HG02623 (cell line): ENCODE results near the gene TRIM63.
"Not testable (repeated sequence)": the region's sequence is repeated elsewhere in the genome, so short reads cannot be mapped to it uniquely, and the experiment has no call there.

Experiments used
- ATAC-seq: cut with Tn5 transposase; IDR thresholded peaks from one replicate; pipeline ENCODE4 v1.9.1; 2021; ENCODE audit warnings: moderate library complexity; ENCODE audit not compliant: unreplicated experiment

Gene TRIM63

DNA sequence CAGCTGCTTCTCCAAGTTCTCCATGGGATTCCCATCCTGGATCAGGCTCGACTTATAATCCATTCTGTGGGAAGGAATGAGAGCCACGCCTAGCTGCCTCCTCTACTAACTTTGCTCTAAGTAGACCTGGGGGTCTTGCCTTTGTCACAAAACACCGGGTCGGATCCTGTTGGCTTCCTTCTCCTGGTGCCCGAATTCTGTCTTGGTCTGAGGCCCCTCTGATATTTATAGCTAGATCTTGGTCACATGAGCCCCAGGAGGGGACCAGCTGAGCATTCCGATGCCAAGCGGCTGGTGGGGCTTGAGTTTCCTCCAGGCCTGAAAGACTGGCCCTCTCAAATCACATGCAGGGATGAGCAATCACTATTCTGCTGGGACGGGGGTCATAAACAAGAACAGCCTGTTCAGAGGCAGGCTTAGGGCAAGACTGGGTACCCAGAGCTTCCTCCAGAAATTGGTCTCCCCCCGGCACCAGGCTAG, at the start of gene TRIM63:
Gene TRIM63 (minus strand): TSS at position 199 of the 480 bp plus-strand sequence. CDS start 136 bp downstream, at position 63.
- ATAC-seq = no peak

DNA sequence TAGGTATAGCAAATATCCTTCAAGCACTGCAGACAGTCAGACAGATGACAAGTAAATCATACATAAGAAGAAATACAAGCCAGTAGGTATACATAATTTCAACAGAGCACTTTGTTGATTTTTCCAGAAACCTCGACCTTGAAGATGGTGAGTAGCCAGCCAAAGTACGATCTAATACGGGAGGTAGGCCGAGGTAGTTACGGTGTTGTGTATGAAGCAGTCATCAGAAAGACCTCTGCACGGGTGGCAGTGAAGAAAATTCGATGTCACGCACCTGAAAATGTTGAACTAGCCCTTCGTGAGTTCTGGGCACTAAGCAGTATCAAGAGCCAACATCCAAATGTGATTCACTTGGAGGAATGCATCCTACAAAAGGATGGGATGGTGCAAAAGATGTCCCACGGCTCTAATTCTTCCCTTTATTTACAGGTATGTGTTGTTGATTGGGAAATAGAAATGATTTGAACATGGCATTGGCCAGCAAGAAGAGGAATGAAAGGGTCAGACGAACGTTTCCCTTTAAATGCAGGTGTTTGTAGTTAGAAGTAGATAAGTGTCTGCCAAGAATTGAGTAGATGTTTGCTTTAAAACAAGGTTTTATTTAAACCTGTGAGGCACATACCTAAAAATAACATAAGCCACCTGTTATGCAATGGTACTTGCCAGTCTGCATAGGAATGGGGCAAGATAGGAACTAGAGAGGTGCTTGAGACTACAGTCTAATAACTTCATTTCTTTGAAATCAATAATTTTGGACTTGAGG, 46.9 kb upstream of the TRIM63 start:
- ATAC-seq = no peak

DNA sequence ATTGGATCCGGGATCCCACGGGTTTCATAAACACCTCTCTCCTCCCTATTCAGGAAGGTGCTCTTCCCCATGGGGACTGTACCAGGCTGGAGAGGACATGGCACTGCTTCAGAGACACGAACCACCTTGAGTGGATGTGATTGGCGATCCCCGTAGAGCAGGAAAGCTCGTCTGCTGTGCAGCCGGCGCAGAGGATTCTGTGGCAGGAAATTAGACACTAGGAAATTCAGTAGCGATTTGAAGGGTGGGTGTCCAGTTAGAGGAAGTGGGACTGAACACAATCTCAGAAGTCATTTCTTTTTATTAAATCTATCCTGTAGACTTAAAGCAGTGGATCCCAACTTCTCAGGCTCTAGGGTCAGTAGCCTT, 45.0 kb upstream of the TRIM63 start:
- peak; percentile 2 for ATAC-seq

DNA sequence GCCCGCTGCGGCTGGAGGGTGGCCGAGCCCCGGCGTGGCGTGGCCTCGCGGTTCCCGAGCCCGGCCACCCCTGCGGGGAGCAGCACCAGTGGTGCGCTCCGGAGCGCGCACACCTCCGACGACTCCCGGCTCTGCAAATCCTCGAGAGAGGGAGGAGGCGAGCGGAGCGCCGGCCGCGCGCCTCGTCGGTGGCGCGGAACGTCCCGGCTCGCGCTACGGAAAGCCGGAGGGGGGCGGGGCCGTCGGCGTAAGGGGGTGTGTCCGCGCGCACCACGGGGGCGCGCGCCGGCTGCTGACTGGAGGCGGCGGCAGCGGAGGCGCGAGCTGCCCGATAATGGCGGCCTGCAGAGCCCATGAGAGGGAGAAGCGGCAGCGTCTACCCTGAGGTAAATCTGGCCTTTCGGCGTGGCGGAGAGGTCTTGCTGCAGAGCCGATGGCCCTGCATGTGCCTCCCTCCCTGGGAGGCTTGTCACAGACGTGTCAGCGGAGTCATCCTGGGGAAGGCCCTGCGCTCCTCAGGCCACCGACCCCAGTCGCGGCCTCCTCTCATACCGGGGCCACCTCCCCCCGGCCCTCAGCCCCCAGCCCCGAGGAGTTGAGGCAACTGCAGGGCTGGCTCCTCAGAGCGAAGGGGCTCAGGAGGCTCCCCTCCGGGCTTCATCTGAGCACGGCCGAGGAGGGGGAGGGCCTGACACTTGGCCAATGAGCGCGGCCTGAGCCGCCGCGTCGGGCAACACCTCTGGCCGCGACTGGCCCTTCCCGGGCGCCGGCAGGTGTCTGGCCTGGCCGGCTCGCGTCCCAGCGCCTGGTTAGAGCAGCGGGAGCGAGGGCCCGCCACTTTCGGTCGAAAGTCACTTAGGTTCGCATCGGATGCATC, 44.3 kb upstream of the TRIM63 start, which contains the start of gene PDIK1L:
Gene PDIK1L (plus strand): TSS at position 295 of the 877 bp plus-strand sequence. CDS start 2,485 bp downstream, outside the sequence.
- peak; percentile 60 for ATAC-seq

DNA sequence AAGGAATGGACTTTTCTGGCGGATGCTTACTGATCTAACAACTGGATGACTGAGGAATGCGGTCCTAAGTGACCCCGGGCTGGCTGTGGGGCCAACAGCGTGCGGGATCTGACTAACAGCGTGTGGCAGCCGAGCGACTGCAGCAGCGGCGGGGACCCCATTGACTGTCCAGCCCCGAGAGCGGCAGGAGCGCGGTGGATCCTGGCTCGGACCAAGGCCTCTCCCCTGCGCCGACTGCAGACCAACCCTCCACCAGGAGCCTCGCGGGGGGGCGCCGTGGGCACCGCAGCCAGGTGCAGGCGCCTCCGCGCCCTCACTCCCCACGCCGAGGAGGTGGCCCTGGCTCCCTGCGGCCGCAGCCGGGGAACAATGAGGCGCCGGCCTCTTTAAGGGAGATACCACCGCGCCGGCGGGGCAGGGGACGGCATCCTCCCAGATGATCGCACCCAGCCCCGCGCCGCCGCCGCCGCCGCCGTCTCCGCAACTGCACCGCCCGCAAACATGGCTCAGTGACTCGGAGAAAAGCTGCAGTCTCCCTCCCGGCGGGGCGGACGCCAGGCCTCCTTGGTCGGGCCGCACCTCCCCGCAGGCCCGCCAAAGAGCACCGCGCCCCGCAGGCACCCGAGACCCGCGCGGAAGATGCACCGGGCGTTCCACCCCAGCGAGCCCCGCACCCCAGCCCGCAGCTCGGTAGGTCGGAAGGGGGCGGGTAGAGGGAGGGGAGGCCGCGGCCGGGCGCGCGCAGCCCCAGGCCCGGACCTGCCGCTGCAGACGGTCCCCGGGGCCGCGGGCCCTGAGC, 43.5 kb upstream of the TRIM63 start:
- peak; percentile 38 for ATAC-seq

DNA sequence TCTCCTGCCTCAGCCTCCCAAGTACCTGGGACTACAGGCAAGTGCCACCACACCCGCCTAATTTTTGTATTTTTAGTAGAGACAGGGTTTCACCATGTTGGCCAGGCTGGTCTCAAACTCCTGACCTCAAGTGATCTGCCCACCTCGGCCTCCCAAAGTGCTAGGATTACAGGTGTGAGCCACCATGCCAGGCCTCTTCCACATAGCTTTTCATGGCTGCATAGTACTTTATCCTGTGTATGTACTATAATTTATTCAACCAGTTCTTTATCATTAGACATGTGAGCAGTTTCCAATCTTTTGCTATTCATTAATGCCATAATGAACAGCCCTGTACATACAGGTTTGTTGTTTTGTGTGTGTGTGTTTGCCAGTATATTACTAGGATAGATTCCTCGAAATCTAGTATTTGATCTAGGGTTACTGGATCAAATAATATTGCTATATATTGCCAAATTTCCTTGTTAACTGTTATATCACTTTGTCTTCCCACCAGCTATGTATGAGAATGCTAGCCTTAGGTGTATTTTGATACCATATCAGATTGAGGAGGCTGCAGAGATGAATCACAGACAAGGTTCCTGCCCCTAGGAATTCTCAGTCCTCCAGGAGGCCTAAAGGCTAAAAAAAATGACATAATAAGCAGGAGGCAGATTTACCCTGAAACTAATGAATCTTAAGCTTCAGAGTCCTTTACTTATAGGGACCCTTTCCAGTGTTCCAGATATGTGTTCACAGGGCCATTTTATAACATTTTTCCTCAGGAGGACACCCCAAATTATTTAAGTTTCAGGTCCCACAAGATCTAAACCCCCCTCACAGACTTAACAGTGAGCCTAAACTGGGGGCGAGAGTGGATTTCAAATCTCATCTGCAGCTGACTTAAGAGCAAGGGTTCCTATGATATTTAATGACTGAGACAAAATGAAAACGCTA, 42.1 kb upstream of the TRIM63 start:
- ATAC-seq = no peak

DNA sequence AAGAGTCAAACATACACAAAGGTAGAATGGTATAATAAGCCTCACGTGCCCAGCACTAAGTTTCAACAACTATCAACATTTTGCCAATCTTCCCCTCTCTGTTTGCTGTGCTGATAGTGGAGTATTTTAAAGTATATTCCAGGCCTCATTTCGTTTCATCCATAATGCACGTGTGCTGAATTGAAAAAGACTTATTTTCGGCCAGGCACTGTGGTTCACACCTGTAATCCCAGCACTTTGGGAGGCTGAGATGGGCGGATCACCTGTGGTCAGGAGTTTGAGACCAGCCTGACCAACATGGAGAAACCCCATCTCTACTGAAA, 37.8 kb upstream of the TRIM63 start:
- not testable (repeated sequence) for ATAC-seq

DNA sequence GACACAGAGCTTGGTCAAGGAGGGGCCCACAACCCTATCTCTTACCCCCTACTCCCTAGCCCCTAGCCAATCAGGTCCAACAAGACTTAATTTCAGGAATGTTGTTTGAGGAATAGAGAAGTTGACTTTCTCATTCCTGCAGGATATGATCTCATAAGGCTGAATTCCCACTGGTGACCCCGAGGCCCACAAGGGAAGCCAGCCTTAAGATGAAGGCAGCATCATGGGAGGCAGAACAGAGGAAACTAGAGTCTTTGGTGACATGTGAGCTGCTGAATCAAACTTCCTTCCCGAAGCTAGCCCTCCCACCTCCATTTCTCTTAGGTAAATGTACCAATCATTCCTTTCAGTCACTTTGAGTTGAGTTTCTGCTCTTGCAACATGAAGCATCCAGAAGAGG, 35.1 kb upstream of the TRIM63 start:
- no peak for ATAC-seq

DNA sequence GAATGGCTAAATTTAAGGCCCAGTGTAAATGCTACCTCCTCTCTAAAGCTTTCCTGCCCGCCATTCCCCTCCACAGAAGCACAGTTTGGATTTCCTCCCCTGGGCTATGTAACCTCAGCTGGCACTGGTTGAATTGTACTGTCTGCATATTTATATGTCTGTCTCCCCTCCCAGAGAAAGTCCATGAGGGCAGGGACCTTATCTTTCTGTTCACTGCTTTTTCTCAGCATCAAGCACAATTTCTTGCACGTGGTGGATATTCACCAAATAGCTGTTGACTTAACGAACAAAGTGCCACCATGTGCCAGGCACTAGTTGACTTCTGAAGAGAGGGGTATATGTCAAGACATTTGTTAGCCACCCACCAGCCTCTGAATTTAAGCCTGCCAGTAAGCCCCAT, 34.7 kb upstream of the TRIM63 start:
- ATAC-seq = no peak

DNA sequence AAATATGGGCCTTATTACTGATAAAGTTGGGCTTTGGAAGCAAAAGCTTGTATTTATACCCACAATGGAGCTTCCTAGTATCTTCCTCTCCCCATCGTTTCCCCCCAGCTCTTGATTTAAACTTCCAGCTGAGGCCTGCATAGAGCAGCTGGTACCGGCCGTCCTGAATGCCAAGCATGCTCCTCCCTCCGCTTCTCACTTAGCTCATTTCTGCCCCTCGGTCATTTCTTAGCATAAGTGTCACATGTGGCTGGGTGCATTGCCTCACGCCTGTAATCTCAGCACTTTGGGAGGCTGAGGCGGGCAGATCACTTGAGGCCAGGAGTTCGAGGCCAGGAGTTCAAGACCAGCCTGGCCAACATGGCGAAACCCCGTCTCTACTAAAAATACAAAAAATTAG, 32.8 kb upstream of the TRIM63 start:
- not testable (repeated sequence) for ATAC-seq

DNA sequence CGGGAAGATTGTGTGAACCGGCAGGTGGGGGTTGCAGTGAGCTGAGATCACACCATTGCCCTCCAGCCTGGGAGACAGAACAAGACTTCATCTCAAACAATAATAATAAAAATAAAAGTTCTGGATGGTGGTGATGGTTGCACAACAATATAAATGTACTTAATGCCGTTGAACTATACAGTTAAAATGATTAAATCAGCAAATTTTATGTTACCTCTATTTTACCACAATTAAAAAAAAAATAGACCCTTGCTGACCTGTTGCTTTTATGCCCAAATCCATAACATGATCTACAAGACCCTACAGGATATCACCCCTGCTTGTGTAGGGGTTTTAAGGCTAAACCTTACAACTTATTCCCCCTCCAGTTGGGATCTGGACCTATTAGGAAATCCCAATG, 32.4 kb upstream of the TRIM63 start:
- ATAC-seq = no peak

DNA sequence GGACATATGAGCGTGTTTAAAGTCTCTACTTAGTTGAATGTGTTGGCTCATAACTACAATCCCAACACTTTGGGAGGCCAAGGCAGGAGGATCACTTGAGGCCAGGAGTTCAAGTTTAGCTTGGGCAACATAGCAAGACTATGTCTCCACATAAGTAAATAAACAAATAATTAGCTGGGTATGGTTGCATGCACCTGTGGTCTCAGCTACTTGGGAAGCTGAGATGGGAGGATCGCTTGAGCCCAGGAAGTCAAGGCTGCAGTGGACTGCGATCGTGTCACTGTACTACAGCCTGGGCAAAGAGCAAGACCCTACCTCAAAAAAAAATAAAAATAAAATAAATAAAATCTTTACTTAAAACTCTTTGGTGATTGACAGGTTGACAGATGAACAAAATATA, 31.2 kb upstream of the TRIM63 start:
- no peak for ATAC-seq

DNA sequence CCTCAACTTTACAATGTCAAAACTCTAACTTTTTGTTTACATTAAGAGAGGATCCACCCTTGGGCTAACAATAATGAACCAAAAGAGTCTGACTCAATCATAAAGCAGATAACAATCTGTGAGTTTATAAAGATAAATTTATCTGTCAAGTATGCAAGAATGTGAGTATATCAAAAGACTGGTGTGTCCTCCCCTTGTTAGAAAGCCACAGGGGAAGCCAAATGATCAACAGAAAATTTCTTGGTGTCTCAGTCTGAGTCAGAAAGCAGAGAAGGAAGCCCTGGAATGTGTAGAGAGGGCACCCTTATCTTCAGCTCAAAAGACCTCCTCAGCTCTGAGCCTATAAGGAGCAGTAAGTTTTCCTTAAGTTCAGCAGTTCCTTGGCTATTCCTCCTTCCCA, 30.3 kb upstream of the TRIM63 start:
- ATAC-seq = no peak

DNA sequence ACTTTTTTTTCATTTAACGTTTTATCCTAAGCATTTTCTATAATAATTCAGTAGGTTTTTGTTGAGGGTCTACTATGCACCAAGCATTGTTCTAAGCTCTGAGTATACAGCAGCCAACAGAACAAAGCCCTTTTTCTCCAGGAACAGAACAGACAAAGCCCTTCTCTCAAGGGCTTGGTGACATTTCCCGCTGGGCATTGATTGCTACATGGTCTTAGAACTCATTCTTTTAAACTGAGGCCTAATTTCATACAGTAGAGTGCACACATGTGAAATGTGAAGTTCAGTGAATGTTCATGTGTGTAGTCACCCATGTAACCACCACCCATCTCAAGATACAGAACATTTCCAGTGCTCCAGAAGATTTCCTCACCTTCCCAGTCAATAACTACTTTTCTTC, 29.0 kb upstream of the TRIM63 start:
- ATAC-seq = no peak

DNA sequence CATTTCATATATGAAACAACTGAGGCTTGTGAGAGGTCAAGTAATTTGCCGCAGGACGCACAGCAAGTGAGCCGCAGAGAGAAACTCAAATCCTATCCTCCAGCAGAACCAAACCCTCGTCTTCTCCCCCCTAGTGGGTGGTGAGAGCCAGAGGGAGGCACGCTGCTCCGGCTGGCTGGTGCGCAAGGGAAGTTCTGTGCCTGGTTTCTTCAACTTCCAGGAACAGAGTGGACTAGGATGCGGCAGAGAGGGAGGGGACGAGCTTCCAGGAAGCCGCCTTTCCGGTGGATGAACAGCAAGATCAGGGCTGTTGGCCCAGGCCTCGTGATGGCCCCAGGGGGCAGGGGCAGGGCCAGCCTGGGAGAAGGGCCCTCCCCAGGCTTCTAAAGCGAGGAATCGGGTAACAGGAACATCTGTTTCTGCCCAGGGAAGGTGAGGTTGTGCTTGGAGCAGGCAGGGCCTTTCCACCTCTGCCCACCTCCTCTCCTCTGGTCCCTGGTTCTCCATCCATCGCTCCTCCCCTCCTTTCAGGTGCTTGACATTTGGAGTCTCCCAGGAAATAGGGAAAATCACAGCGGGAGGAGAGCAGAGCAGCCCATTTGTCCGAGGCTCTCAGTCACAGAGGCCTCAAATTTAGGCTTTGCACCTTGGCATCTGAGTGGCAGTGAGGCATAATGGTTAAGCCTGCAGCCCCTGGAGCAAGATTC, 27.4 kb upstream of the TRIM63 start:
- no peak for ATAC-seq

DNA sequence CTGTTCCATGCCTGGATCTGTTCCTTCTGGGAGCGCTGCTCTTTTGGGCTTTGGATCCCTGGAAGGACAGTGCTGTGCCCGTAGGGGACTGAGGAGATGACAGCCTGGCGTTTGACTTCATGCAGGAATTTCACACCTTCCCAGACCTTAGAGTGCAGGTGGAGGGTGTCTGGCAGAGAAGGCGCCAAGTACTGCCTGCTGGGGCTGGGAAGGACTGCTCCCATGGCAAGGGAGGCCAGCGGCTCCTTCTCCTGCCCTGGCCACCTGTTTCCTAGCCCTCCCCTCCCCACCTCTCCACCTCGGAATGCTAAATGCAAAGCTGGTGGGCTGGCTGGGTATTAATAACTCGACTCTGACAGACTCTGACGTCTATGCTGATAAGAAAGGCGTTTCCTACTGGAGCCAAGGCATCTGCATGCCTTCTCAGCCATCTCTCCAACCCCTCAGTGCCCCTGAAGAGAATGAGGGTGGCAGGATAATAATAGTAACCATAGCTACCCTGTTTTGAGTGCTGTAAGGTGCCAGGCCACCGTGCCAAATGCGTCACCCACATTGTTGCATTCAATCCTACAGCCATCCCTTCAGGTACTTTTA, 26.7 kb upstream of the TRIM63 start:
- no peak for ATAC-seq

DNA sequence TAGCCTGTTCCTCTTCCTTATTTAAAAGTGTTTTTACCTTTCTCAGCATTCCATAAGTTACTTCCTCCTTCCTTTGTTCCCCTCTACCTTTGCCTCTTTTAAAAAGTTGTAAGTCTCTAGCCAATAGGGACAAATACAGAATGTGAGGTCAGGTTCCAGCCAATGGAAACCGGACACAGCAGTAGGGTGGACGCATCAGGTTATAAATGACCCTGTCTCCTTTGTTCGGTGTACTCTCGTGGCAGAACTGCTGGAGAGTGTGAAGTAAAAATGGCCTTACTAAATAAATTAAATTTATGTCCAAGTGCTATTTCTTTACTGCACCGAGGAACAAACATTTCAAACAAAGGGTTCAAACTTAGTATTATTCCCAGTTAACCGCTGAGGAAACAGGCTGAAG, 26.1 kb upstream of the TRIM63 start:
- not testable (repeated sequence) for ATAC-seq

DNA sequence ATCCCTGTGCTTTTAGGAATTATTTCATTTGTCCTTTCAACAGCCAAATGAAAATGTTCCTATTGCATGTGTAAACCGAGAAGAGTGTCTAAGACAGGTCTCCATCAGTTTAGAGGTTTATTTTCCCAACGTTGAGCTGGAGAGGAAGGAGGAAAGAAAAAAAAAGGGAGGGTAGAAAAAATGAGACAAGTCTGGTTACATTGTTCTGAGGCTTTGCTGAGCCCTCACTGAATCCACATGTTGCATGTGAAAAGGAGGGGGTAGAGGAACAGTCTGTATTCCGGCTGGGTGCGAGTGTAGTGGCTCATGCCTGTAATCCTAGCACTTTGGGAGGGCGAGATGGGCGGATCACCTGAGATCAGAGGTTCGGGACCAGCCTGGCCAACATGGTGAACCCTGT, 25.0 kb upstream of the TRIM63 start:
- ATAC-seq = no peak

DNA sequence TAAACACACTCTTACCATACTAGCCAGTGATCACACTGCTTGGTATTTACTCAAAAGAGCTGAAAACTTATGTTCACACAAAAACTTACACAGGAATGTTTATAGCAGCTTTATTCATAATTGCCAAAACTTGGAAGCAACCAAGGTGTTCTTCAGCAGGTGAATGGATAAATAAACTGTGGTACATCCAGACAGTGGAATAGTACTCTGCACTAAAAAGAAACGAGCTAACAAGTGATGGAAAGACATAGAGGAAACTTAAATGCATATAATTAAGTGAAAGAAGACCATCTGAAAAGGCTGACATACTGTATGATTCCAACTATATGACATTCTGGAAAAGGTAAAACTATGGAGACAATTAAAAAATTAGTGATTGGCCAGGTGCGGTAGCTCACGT, 23.5 kb upstream of the TRIM63 start:
- no peak for ATAC-seq
